ENCODE measurements around the gene DOCK4.

The DOCK4 gene

DNA sequence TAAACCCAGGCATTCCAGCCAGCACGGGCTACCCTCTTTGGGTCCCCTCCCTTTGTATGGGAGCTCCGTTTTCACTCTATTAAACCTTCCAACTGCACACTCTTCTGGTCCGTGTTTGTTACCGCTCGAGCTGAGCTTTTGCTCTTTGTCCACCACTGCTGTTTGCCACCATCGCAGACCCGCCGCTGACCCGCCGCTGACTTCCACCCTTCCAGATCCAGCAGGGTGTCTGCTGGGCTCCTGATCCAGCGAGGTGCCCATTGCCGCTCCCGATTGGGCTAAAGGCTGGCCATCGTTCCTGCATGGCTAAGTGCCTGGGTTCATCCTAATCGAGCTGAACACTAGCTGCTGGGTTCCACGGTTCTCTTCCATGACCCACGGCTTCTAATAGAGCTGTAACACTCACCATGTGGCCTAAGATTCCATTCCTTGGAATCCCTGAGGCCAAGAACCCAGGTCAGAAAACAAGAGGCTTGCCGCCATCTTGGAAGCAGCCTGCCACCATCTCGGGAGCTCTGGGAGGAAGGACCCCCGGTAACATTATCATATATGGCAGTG lies 14.8 kb upstream of the DOCK4 start:
- no peak for DNase-seq

- DNase-seq: no peak
Measured at GRCh38 chr7:112215787-112216186, 9.6 kb upstream of the DOCK4 start.

DNA sequence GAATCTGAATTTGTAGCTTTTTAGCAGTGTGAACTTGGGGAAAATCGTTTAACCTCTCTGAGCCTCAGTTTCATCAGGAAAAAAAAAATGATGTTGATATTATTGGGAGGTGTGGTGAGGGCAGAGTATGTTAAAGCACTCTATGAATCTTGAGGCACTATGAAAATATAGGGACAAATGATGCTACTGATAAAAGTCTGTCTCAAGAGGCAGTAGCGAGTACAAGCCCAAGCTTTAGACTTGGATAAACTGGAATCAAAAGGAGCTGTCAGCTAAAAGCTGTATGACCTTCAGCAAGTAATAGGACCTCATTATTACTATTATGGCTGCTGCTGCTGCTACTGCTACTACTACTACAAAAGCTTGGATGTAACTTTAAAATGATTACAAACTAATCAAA lies 8.7 kb upstream of the DOCK4 start:
- DNase-seq: no peak

GRCh38 chr7:112214268-112214667 lies 8.1 kb upstream of the DOCK4 start:
- no peak for DNase-seq

DNA sequence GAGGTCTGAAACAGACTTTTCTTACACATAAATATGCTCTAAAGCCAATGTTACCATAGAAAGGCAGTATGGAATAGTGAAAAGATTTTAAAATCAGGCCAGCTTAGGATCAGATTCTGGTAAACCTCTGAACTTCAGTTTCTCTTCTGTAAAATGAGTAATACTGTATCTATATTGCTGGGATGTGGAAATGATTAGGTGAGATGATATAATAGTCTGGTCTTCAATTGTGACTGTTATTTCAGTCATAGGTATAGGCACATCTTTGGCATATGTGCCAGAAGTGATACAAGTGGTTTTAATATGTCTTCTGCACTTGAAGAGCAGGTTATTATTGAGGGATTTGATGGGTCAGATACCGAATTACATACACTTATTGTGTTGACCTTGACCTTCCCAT lies 7.5 kb upstream of the DOCK4 start:
- no peak for DNase-seq

GRCh38 chr7:112212571-112212970 lies 6.4 kb upstream of the DOCK4 start:
- no peak for DNase-seq

GRCh38 chr7:112211348-112211907 lies 5.2 kb upstream of the DOCK4 start:
- no peak for DNase-seq

DNA sequence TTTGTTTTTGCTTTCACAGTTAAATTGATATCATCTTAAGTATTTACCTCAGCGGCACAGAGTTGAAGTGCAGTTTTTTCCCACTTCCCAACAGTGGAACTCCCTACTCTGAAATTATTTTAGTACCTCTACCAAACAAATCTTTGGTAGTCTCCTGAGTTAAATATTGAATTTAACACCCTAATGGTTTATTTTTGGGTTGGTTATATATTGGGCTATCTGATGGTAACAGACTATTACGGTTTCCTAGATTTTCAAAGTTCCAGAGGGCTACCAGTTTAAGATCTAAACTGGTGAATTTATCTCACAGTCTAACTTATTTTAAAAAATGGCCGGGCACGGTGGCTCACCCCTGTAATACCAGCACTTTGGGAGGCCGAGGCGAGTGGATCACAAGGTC lies 1.6 kb upstream of the DOCK4 start:
- no peak for DNase-seq

DNA sequence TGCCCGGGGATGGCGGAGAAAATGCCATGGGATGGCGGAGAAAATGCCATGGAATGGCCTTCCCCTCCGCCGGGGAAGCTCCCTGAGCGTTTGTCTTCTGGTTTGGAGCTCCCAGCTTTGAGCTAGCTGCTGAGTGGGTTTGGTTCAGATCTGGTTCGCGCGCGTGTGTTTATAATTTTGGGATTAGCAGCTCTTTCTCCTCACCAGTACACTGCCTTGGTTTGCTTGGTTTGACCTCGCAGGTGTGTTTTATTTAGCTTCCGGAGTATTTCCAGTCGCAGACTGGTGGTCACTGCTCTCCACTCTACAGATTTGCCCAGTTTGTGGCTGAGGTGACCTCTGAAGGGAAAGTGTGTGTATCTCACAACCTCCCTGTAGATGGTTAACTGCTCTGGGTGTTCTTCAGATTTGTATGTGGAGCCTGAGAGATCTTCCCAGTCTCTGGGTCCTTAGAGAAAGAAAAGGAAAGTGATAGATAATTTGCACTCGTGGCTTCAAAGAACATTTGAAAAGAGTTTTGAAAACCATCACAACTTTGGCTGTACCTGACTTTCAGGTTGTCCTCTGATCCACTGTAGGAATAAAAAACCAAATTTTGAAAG lies 893 bp upstream of the DOCK4 start:
- no peak for DNase-seq

DNA sequence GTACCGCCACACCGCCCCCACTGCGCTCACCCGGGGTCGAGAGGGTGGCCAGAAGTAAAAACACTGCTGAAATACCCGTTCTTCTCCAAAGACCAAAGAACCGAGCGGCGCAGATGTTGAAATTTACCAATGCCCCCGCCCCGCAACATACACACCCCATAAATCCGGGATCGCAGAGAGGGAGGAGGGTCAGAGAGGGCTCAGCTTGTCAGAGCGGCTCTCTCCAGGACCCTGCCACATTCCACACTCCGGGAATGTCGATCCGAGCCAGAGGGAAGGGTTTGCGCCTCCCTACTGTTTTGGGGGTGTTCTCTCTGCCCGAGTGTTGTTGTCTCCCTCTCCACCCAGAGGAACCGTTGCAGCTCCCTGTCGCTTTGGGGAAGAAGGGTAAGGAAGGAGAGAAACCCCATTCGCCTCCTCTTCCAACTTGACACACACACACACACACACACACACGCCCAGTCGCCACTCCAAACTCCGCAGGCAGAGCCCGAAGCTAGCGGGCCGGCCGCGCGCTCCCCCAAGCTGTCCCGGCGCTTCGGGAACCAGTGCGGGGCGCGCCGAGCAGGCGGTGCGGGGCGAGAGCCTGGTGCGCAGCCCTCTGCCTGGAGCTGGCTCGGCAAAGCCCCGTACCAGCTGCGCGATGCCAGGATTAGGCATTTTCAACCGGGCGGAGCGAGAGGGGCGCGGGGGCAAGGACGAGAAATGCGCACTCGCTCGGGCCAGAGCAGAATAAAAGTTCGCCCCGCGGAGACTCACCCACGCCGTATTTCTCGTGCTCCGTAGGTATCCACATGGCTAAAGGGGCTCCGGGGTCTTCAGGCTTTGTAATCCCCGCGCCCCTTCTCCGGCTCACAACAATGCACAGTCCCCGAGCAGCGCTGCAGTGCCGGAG lies 609 bp downstream of the DOCK4 start:
- peak; percentile 39 for DNase-seq

GRCh38 chr7:112204499-112205342 lies 1.5 kb downstream of the DOCK4 start:
- no peak for DNase-seq

DNA sequence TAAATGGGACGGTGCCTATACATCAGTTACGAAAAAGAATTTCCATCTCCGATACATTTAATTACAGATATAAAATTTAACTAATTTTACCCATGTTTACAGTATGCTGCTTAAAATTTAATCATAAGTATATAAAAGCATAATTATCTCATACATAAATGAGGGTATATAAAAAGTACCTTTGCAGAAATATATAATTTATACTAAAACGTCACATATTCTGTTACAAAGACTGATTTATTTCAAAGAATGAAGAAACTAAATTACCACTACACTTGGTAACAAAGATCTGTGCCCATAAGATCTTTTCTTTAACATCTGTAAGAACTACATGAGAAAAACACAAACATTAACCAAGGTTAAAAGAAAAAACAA lies 2.8 kb downstream of the DOCK4 start:
- no peak for DNase-seq

DNA sequence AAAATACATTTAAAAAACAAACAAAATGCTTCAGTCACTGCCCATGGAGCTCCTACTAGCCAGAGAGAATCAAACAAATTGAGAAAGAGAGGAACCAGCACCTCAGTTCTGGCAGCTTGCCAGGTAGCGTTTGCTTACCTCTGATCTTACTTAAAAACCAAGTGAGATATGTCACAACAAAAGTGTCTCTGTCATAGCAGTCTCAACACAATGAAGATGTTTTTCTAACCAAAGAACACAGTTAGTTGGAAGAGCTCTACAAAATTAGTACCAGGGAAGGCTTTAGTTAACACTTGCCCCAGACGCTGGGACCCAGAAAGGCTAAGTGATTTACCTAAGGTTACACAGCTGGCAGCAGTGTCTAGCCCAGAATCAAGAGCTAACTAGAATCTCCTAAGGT lies 3.4 kb downstream of the DOCK4 start:
- peak; percentile 30 for DNase-seq

- DNase-seq: no peak
Measured at GRCh38 chr7:112201839-112202238, 4.4 kb downstream of the DOCK4 start.

DNA sequence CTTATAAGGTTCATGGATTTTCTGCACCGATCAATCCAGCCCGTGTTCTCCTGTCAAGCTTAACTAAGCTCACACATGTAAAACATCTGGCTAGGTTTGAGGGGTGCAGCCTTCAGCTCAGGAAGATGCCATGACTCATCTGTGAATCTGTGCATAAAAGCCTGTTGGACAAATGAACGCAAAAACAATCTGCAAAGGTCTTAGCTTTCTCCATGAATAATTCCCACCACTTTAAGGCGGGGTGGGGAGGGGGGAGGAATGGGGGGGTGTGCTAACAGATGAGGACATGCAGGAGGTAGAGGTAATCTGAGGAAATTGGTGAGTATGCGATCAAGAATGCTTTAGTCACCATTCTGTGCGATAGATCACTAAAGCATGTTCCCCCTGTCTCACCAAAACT lies 4.8 kb downstream of the DOCK4 start:
- no peak for DNase-seq

GRCh38 chr7:112199672-112200071 lies 6.5 kb downstream of the DOCK4 start:
- DNase-seq: no peak

GRCh38 chr7:112199035-112199655 lies 7.1 kb downstream of the DOCK4 start:
- DNase-seq: no peak

DNA sequence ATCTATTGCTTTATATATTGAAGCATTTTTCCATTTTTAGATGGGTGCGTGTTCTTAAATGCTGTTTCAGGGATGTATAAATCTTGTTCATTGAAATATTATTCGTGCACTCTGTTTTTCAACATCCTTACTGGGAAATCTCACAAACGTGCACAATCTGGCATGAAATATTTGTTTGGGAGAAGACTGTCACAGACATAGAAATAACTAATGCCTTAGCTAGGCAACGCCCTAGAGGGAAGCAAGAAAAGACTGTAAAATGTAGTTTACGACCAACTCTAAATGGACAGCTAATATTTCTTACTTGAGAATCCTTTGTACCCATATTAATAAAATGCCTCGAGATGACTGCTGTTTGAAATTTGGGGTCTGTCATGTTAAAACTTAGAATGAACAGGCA lies 8.9 kb downstream of the DOCK4 start:
- no peak for DNase-seq

GRCh38 chr7:112195717-112196116 lies 10.5 kb downstream of the DOCK4 start:
- DNase-seq: no peak

DNA sequence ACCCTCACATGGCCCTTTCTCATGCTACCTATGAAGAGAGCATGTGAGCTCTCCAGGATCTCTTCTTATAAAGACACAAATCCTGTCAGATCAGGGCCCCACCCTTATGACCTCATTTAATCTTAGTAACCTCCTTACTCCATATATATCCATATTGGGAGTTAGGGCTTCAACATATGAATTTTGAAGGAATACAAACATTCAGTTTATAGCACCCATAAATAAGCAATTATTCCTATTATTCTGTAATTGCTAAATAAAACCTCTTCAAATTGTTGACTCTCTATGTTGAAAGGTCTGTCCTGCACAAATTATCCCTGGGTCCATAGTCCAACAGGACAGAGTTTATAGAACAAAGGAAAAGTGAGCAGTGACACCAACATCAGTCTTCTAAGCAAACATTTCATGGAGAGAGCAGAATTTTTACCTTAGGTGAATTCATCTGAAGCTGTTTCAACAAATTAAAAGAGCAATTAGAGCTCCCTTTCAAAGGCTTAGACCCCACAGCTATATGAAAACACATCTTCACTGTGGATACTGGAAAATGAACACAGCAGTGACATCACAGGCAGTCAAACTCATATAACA lies 12.2 kb downstream of the DOCK4 start:
- DNase-seq: no peak

DNA sequence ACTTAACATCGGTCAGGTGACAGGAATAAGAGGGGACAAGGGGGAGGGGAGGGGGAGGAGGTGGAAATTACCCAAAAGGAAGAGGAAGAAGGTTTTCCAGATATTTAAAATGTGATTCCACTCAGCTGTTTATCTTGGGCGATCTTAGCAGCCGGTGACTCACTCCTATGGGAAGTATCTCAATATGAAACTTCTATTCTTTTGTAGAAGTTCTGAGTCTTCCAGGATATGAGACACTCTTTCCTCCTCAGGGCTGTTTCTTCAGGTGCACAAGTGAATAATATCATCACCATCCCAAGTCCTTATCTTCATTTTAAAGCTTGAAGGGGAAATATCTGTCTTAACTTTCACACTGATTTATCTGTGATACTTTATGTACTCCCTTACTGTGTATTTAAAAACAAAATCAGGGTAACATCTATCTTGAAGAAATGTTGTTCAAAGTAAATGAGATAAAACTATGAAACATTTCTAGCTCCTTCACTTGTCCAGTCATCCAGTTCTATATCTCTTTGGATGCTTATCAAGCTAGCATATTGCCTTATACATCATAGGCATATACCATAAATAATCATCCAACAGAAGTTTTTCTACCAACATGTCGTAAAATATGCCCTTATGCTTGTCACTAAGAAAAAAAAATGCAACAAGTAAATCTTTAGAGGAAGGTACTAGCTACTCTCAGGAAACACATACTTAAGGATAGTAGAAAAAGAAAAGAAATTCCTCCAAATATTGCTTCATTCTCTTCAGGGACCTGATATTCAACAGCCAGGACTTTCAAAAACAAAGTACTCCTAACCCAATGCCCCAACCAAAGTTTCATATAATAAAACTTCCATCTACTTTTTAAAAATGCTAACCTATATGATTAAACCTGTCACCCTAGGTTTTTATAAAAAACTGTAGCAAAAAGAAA lies 13.7 kb downstream of the DOCK4 start:
- DNase-seq: no peak

All from activated CD4-positive, alpha-beta T cell treated with anti-CD3 and anti-CD28 coated beads, Interleukin-2, amount 50 U/mL, for 1 hour (primary cell).